Measurements from ENCODE around the gene RABEP1. TPM values are rescaled to one million over a fixed set of nuclear protein-coding genes. Genes with fewer than 3 reads are reported as not detected.

The RABEP1 gene
- total RNA-seq, 1 donor from 2014 or later, result 26.6 TPM

DNA sequence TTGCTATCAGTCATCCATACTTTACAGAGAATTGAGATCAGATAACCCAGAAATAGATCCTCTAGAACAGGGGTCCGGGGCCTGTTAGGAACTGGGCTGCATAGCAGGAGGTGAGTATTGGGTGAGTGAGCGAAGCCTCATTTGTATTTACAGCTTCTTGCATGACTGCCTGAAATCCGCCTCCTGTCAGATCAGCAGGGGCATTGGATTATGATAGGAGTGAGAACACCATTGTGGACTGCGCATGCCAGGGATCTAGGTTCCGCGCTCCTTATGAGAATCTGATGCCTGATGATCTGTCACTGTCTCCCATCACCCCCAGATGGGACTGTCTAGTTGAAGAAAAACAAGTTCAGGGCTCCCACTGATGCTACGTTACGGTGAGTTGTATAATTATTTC, 34.5 kb upstream of the RABEP1 start:
- no peaks in the 10 kb centered on the region for H3K27me3 ChIP-seq (ENCODE audit: control insufficient read depth in 3 of 3, insufficient read depth in 3 of 3, low read length in 3 of 3)
- no peak overlapping the region for H3K9ac ChIP-seq (ENCODE audit: low read depth in 1 of 3, low read length in 3 of 3)
- H3K4me3 ChIP-seq (ENCODE audit: low read length in 3 of 3), result no peak overlapping the region
- H3K9me3 ChIP-seq (ENCODE audit: control insufficient read depth in 3 of 3, low read length in 3 of 3), result no peaks in the 10 kb centered on the region
- peaks cover 0 to 6% (median 0%) of the 10 kb centered on the region in 3 donors for H3K4me1 ChIP-seq (ENCODE audit: control insufficient read depth in 3 of 3, insufficient read depth in 3 of 3, low read length in 3 of 3)
- H3K27ac ChIP-seq (ENCODE audit: low read depth, low read length), result no peak overlapping the region
- H3K36me3 ChIP-seq (ENCODE audit: control insufficient read depth in 3 of 3, insufficient read depth in 3 of 3, low read length in 3 of 3), result no peaks in the 10 kb centered on the region

- no peak overlapping the region for H3K4me3 ChIP-seq (ENCODE audit: low read length in 3 of 3)
- H3K36me3 ChIP-seq (ENCODE audit: control insufficient read depth in 3 of 3, insufficient read depth in 3 of 3, low read length in 3 of 3), result no peaks in the 10 kb centered on the region
- no peak overlapping the region for H3K9ac ChIP-seq (ENCODE audit: low read depth in 1 of 3, low read length in 3 of 3)
- no peaks in the 10 kb centered on the region for H3K27me3 ChIP-seq (ENCODE audit: control insufficient read depth in 3 of 3, insufficient read depth in 3 of 3, low read length in 3 of 3)
- no peak overlapping the region for H3K27ac ChIP-seq (ENCODE audit: low read depth, low read length)
- no peaks in the 10 kb centered on the region for H3K9me3 ChIP-seq (ENCODE audit: control insufficient read depth in 3 of 3, low read length in 3 of 3)
- H3K4me1 ChIP-seq (ENCODE audit: control insufficient read depth in 3 of 3, insufficient read depth in 3 of 3, low read length in 3 of 3), result no peaks in the 10 kb centered on the region
Measured at GRCh38 chr17:5248821-5249479, 33.1 kb upstream of the RABEP1 start.

DNA sequence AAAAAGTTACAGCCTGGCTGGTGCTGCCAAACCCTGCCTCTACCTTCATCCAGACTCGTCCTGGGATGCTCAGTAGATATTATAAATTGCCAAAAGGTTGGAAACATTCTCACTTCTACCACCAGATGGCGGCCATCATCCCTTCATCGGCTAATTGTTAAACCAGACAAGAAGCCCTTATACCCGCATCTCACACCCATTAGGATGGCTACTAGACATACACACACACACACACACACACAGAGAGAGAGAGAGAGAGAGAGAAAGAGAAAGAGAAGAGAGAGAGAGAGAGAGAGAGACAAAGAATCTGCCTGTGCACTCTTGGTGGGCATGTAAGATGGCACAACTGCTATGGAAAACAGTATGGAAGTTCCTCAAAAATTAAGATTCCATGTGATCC, 32.5 kb upstream of the RABEP1 start:
- H3K9ac ChIP-seq (ENCODE audit: low read depth in 1 of 3, low read length in 3 of 3), result no peak overlapping the region
- no peak overlapping the region for H3K4me3 ChIP-seq (ENCODE audit: low read length in 3 of 3)
- H3K36me3 ChIP-seq (ENCODE audit: control insufficient read depth in 3 of 3, insufficient read depth in 3 of 3, low read length in 3 of 3), result no peaks in the 10 kb centered on the region
- H3K4me1 ChIP-seq (ENCODE audit: control insufficient read depth in 3 of 3, insufficient read depth in 3 of 3, low read length in 3 of 3), result no peaks in the 10 kb centered on the region
- no peaks in the 10 kb centered on the region for H3K27me3 ChIP-seq (ENCODE audit: control insufficient read depth in 3 of 3, insufficient read depth in 3 of 3, low read length in 3 of 3)
- no peaks in the 10 kb centered on the region for H3K9me3 ChIP-seq (ENCODE audit: control insufficient read depth in 3 of 3, low read length in 3 of 3)
- H3K27ac ChIP-seq (ENCODE audit: low read depth, low read length), result no peak overlapping the region

GRCh38 chr17:5254414-5254813, 27.7 kb upstream of the RABEP1 start:
- Histone ChIP-seq H3K4me1 (ENCODE audit: control insufficient read depth in 3 of 3, insufficient read depth in 3 of 3, low read length in 3 of 3) (no peaks in the 10 kb centered on the region), H3K27ac (ENCODE audit: low read depth, low read length) (no peak overlapping the region), H3K27me3 (ENCODE audit: control insufficient read depth in 3 of 3, insufficient read depth in 3 of 3, low read length in 3 of 3) (no peaks in the 10 kb centered on the region), H3K9me3 (ENCODE audit: control insufficient read depth in 3 of 3, low read length in 3 of 3) (no peaks in the 10 kb centered on the region), H3K36me3 (ENCODE audit: control insufficient read depth in 3 of 3, insufficient read depth in 3 of 3, low read length in 3 of 3) (no peaks in the 10 kb centered on the region), H3K9ac (ENCODE audit: low read depth in 1 of 3, low read length in 3 of 3) (no peak overlapping the region), H3K4me3 (ENCODE audit: low read length in 3 of 3) (no peak overlapping the region)

- H3K27ac ChIP-seq (ENCODE audit: low read depth, low read length), result no peak overlapping the region
Measured at GRCh38 chr17:5254903-5255521, 27.1 kb upstream of the RABEP1 start.

GRCh38 chr17:5257124-5257523, 25.0 kb upstream of the RABEP1 start:
- Histone ChIP-seq H3K27me3 (ENCODE audit: control insufficient read depth in 3 of 3, insufficient read depth in 3 of 3, low read length in 3 of 3) (no peaks in the 10 kb centered on the region), H3K4me1 (ENCODE audit: control insufficient read depth in 3 of 3, insufficient read depth in 3 of 3, low read length in 3 of 3) (no peaks in the 10 kb centered on the region), H3K9me3 (ENCODE audit: control insufficient read depth in 3 of 3, low read length in 3 of 3) (no peaks in the 10 kb centered on the region), H3K9ac (ENCODE audit: low read depth in 1 of 3, low read length in 3 of 3) (no peak overlapping the region), H3K4me3 (ENCODE audit: low read length in 3 of 3) (no peak overlapping the region), H3K36me3 (ENCODE audit: control insufficient read depth in 3 of 3, insufficient read depth in 3 of 3, low read length in 3 of 3) (no peaks in the 10 kb centered on the region), H3K27ac (ENCODE audit: low read depth, low read length) (no peak overlapping the region)

More at GRCh38 chr17:5254903-5255521, 27.1 kb upstream of the RABEP1 start:
- Histone ChIP-seq H3K4me1 (ENCODE audit: control insufficient read depth in 3 of 3, insufficient read depth in 3 of 3, low read length in 3 of 3) (no peaks in the 10 kb centered on the region), H3K9me3 (ENCODE audit: control insufficient read depth in 3 of 3, low read length in 3 of 3) (no peaks in the 10 kb centered on the region), H3K4me3 (ENCODE audit: low read length in 3 of 3) (no peak overlapping the region), H3K36me3 (ENCODE audit: control insufficient read depth in 3 of 3, insufficient read depth in 3 of 3, low read length in 3 of 3) (no peaks in the 10 kb centered on the region), H3K9ac (ENCODE audit: low read depth in 1 of 3, low read length in 3 of 3) (no peak overlapping the region), H3K27me3 (ENCODE audit: control insufficient read depth in 3 of 3, insufficient read depth in 3 of 3, low read length in 3 of 3) (no peaks in the 10 kb centered on the region)

- Histone ChIP-seq H3K9ac (ENCODE audit: low read depth in 1 of 3, low read length in 3 of 3) (no peak overlapping the region), H3K27ac (ENCODE audit: low read depth, low read length) (no peak overlapping the region), H3K9me3 (ENCODE audit: control insufficient read depth in 3 of 3, low read length in 3 of 3) (no peaks in the 10 kb centered on the region), H3K27me3 (ENCODE audit: control insufficient read depth in 3 of 3, insufficient read depth in 3 of 3, low read length in 3 of 3) (no peaks in the 10 kb centered on the region), H3K4me1 (ENCODE audit: control insufficient read depth in 3 of 3, insufficient read depth in 3 of 3, low read length in 3 of 3) (no peaks in the 10 kb centered on the region), H3K4me3 (ENCODE audit: low read length in 3 of 3) (no peak overlapping the region), H3K36me3 (ENCODE audit: control insufficient read depth in 3 of 3, insufficient read depth in 3 of 3, low read length in 3 of 3) (no peaks in the 10 kb centered on the region)
Measured at GRCh38 chr17:5260542-5260941, 21.5 kb upstream of the RABEP1 start.

- Histone ChIP-seq H3K9ac (ENCODE audit: low read depth in 1 of 3, low read length in 3 of 3) (no peak overlapping the region), H3K36me3 (ENCODE audit: control insufficient read depth in 3 of 3, insufficient read depth in 3 of 3, low read length in 3 of 3) (no peaks in the 10 kb centered on the region), H3K27me3 (ENCODE audit: control insufficient read depth in 3 of 3, insufficient read depth in 3 of 3, low read length in 3 of 3) (no peaks in the 10 kb centered on the region), H3K27ac (ENCODE audit: low read depth, low read length) (no peak overlapping the region), H3K4me1 (ENCODE audit: control insufficient read depth in 3 of 3, insufficient read depth in 3 of 3, low read length in 3 of 3) (no peaks in the 10 kb centered on the region), H3K9me3 (ENCODE audit: control insufficient read depth in 3 of 3, low read length in 3 of 3) (no peaks in the 10 kb centered on the region), H3K4me3 (ENCODE audit: low read length in 3 of 3) (no peak overlapping the region)
Measured at GRCh38 chr17:5262416-5262991, 19.6 kb upstream of the RABEP1 start.

- H3K36me3 ChIP-seq (ENCODE audit: control insufficient read depth in 3 of 3, insufficient read depth in 3 of 3, low read length in 3 of 3), result no peaks in the 10 kb centered on the region
- no peak overlapping the region for H3K9ac ChIP-seq (ENCODE audit: low read depth in 1 of 3, low read length in 3 of 3)
- H3K27me3 ChIP-seq (ENCODE audit: control insufficient read depth in 3 of 3, insufficient read depth in 3 of 3, low read length in 3 of 3), result no peaks in the 10 kb centered on the region
- no peak overlapping the region for H3K4me3 ChIP-seq (ENCODE audit: low read length in 3 of 3)
- H3K9me3 ChIP-seq (ENCODE audit: control insufficient read depth in 3 of 3, low read length in 3 of 3), result no peaks in the 10 kb centered on the region
- H3K4me1 ChIP-seq (ENCODE audit: control insufficient read depth in 3 of 3, insufficient read depth in 3 of 3, low read length in 3 of 3), result no peaks in the 10 kb centered on the region
- no peak overlapping the region for H3K27ac ChIP-seq (ENCODE audit: low read depth, low read length)
Measured at GRCh38 chr17:5263441-5263840, 18.6 kb upstream of the RABEP1 start.

GRCh38 chr17:5264893-5265292, 17.2 kb upstream of the RABEP1 start:
- H3K9me3 ChIP-seq (ENCODE audit: control insufficient read depth in 3 of 3, low read length in 3 of 3), result no peaks in the 10 kb centered on the region
- H3K36me3 ChIP-seq (ENCODE audit: control insufficient read depth in 3 of 3, insufficient read depth in 3 of 3, low read length in 3 of 3), result no peaks in the 10 kb centered on the region
- no peaks in the 10 kb centered on the region for H3K4me1 ChIP-seq (ENCODE audit: control insufficient read depth in 3 of 3, insufficient read depth in 3 of 3, low read length in 3 of 3)
- no peak overlapping the region for H3K9ac ChIP-seq (ENCODE audit: low read depth in 1 of 3, low read length in 3 of 3)
- no peaks in the 10 kb centered on the region for H3K27me3 ChIP-seq (ENCODE audit: control insufficient read depth in 3 of 3, insufficient read depth in 3 of 3, low read length in 3 of 3)
- H3K27ac ChIP-seq (ENCODE audit: low read depth, low read length), result no peak overlapping the region
- H3K4me3 ChIP-seq (ENCODE audit: low read length in 3 of 3), result no peak overlapping the region
